Measurements from ENCODE around the gene FAM219A.

GRCh38 chr9:34501889-34502425 is 43.6 kb upstream of the FAM219A start:
- TF ChIP-seq CTCF (IDR thresholded peaks at IDR 0.05) (peak in 3 of 6 experiments; percentile 7 to 16 (median 8)), POLR2AphosphoS5 (IDR thresholded peaks at IDR 0.05) (no peak), EP300 (IDR thresholded peaks at IDR 0.05) (no peak), POLR2A (IDR thresholded peaks at IDR 0.05) (no peak)

All from upper lobe of left lung (tissue), 4 donors.